MM.1S (cell line): ENCODE results near the gene PAMR1.
A peak's percentile ranks its signal among the peaks of the same experiment; 100 is the strongest.

ENCODE experiments used
- DNase-seq: peaks from one replicate; pipeline ENCODE4 v3.0.0-alpha.2; 2015
- H2AFZ ChIP-seq: fragments of 300-600 bp; sonication (generic); 2 replicates; pipeline ENCODE4 v1.6.0; 2016; ENCODE audit warnings: antibody characterized with exemption, low read length
- H3F3A ChIP-seq: fragments of 300-600 bp; sonication (generic); 2 replicates; pipeline ENCODE4 v1.6.1; 2016; ENCODE audit warnings: mild to moderate bottlenecking, antibody characterized with exemption, low read length, moderate library complexity, mixed read lengths; ENCODE audit not compliant: insufficient read depth
- H3K27ac ChIP-seq: fragments of 300-600 bp; sonication (generic); 2 replicates; pipeline ENCODE4 v1.5.1; 2016; ENCODE audit warnings: mild to moderate bottlenecking, low read length
- H3K27me3 ChIP-seq: fragments of 300-600 bp; sonication (generic); replicated peaks from 2 replicates; pipeline ENCODE4 v1.6.0; 2016; ENCODE audit warnings: low read length; ENCODE audit not compliant: insufficient read depth
- H3K36me3 ChIP-seq: fragments of 300-600 bp; sonication (generic); replicated peaks from 2 replicates; pipeline ENCODE4 v1.6.1; 2016; ENCODE audit warnings: mild to moderate bottlenecking, low read length, mixed read lengths; ENCODE audit not compliant: insufficient read depth
- H3K4me1 ChIP-seq: fragments of 300-600 bp; sonication (generic); 2 replicates; pipeline ENCODE4 v1.6.1; 2016; ENCODE audit warnings: low read length, mixed read lengths
- H3K4me2 ChIP-seq: fragments of 300-600 bp; sonication (generic); 2 replicates; pipeline ENCODE4 v1.6.0; 2016; ENCODE audit warnings: low read depth, low read length
- H3K4me3 ChIP-seq: fragments of 300-600 bp; sonication (generic); 2 replicates; pipeline ENCODE4 v1.5.1; 2016; ENCODE audit warnings: low read length, mixed read lengths
- H3K79me2 ChIP-seq: fragments of 300-600 bp; sonication (generic); 2 replicates; pipeline ENCODE4 v1.6.1; 2016; ENCODE audit warnings: mixed run types, low read length, mixed read lengths
- H3K9ac ChIP-seq: fragments of 300-600 bp; sonication (generic); 2 replicates; pipeline ENCODE4 v1.6.1; 2016; ENCODE audit warnings: low read length, mixed read lengths
- H3K9me2 ChIP-seq: fragments of 300-600 bp; sonication (generic); replicated peaks from 2 replicates; pipeline ENCODE4 v1.6.1; 2016; ENCODE audit warnings: mild to moderate bottlenecking, low read length, mixed read lengths; ENCODE audit not compliant: insufficient read depth
- H3K9me3 ChIP-seq: fragments of 300-600 bp; sonication (generic); replicated peaks from 2 replicates; pipeline ENCODE4 v1.6.1; 2016; ENCODE audit warnings: mild to moderate bottlenecking, low read length, mixed read lengths; ENCODE audit not compliant: insufficient read depth
- H4K20me1 ChIP-seq: fragments of 300-600 bp; sonication (generic); 2 replicates; pipeline ENCODE4 v1.6.1; 2016; ENCODE audit warnings: mild to moderate bottlenecking, low read length, moderate library complexity, mixed read lengths; ENCODE audit not compliant: insufficient read depth
- EZH2 ChIP-seq: fragments of 300-600 bp; sonication (generic); optimal IDR thresholded peaks from 2 replicates; pipeline ENCODE3; 2017; ENCODE audit warnings: low read depth, mild to moderate bottlenecking, antibody characterized with exemption, low read length, mixed read lengths
- EZH2phosphoT487 ChIP-seq: fragments of 300-600 bp; sonication (generic); IDR thresholded peaks from 2 replicates; pipeline ENCODE4 v1.6.1; 2018; ENCODE audit warnings: antibody characterized with exemption, low read length
- TF ChIP-seq, protein P1 (sequence below): fragments of 300-600 bp; sonication (generic); IDR thresholded peaks from 2 replicates; pipeline ENCODE4 v1.5.1; 2016; ENCODE audit warnings: antibody characterized with exemption, low read length, mixed read lengths

PAMR1 gene

DNA sequence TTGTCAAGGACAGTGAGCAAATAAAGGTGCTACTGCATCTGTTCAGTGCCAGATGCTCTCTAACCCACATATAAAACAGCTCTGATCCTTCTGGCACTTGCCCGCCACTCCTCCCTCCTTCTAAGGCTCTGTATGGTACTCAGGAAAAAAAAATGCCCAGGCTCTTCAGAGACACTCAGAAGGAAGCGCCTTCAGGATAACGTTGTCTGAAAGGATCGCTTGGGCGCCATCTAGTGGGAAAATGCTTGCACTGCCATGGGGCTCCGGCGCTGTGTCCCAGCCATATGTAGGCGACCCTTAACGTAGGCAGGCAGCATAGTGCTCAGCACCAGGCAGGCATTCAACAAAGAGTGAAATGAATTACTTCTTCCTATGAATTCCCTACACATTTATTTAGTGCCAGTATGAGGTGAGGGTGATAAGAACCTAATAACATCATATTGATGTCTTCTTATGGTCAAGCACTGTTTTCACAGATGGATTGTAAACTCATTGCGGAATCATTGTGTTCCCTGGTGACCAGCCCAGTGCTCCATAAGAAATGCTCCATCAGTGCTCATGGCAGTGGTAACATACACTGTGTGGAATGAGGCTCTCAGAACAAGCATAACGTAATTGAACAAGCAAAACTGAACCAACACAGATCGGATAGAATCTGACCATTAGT, 39.6 kb downstream of the PAMR1 start:
- no peaks in the 10 kb centered on the region for H3K27me3 ChIP-seq
- H3K9me2 ChIP-seq = no peaks in the 10 kb centered on the region
- no peaks in the 10 kb centered on the region for H4K20me1 ChIP-seq
- no peak overlapping the region for H3K27ac ChIP-seq
- no peak overlapping the region for H3K4me2 ChIP-seq
- H3K9me3 ChIP-seq = no peaks in the 10 kb centered on the region
- H3K36me3 ChIP-seq = no peaks in the 10 kb centered on the region
- H2AFZ ChIP-seq = no peak overlapping the region
- no peak for TF ChIP-seq EZH2
- TF ChIP-seq, protein P1, sequence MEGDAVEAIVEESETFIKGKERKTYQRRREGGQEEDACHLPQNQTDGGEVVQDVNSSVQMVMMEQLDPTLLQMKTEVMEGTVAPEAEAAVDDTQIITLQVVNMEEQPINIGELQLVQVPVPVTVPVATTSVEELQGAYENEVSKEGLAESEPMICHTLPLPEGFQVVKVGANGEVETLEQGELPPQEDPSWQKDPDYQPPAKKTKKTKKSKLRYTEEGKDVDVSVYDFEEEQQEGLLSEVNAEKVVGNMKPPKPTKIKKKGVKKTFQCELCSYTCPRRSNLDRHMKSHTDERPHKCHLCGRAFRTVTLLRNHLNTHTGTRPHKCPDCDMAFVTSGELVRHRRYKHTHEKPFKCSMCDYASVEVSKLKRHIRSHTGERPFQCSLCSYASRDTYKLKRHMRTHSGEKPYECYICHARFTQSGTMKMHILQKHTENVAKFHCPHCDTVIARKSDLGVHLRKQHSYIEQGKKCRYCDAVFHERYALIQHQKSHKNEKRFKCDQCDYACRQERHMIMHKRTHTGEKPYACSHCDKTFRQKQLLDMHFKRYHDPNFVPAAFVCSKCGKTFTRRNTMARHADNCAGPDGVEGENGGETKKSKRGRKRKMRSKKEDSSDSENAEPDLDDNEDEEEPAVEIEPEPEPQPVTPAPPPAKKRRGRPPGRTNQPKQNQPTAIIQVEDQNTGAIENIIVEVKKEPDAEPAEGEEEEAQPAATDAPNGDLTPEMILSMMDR = peak; percentile 91
- no peak for TF ChIP-seq EZH2phosphoT487
- H3K4me1 ChIP-seq = no peaks in the 10 kb centered on the region
- H3K4me3 ChIP-seq = no peak overlapping the region
- no peaks in the 10 kb centered on the region for H3F3A ChIP-seq
- DNase-seq = peak; percentile 66
- H3K79me2 ChIP-seq = no peaks in the 10 kb centered on the region
- H3K9ac ChIP-seq = no peak overlapping the region

DNA sequence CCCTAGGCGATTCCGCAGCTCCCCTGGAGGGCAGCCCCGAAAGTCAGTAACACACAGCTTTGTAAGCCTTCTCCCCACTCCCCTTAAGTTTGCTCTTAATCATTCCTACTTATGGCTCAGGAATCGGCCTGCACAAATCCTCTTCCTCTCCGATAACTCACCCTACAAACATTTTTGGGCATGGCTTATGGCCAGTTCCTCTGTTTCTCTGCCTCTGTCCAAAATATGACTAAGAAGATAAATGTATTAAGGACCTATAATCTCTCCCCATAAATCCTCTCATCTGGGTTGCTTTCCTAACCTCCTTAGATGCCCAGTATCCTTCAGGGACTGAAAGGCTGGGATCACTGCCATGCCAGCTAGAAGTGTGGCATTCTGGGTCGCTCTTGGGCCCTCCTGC, 41.0 kb downstream of the PAMR1 start:
- H3K79me2 ChIP-seq = no peaks in the 10 kb centered on the region
- no peaks in the 10 kb centered on the region for H4K20me1 ChIP-seq
- H3K9ac ChIP-seq = no peak overlapping the region
- H3K36me3 ChIP-seq = no peaks in the 10 kb centered on the region
- H3K27me3 ChIP-seq = no peaks in the 10 kb centered on the region
- H3K9me2 ChIP-seq = no peaks in the 10 kb centered on the region
- no peaks in the 10 kb centered on the region for H3K4me1 ChIP-seq
- TF ChIP-seq EZH2phosphoT487 (no peak), EZH2 (no peak)
- TF ChIP-seq, protein P1 = no peak
- no peak overlapping the region for H2AFZ ChIP-seq
- H3F3A ChIP-seq = no peaks in the 10 kb centered on the region
- H3K4me3 ChIP-seq = no peak overlapping the region
- H3K9me3 ChIP-seq = no peaks in the 10 kb centered on the region
- no peak overlapping the region for H3K4me2 ChIP-seq
- no peak overlapping the region for H3K27ac ChIP-seq
- DNase-seq = no peak

- no peak overlapping the region for H3K4me2 ChIP-seq
- H2AFZ ChIP-seq = no peak overlapping the region
- H3K9me2 ChIP-seq = no peaks in the 10 kb centered on the region
- no peaks in the 10 kb centered on the region for H3K79me2 ChIP-seq
- no peak overlapping the region for H3K4me3 ChIP-seq
- no peak overlapping the region for H3K27ac ChIP-seq
- no peaks in the 10 kb centered on the region for H4K20me1 ChIP-seq
- H3F3A ChIP-seq = no peaks in the 10 kb centered on the region
- no peak overlapping the region for H3K9ac ChIP-seq
- no peak for TF ChIP-seq EZH2
- no peak for TF ChIP-seq EZH2phosphoT487
- TF ChIP-seq, protein P1 = no peak
- H3K9me3 ChIP-seq = no peaks in the 10 kb centered on the region
- DNase-seq = no peak
- no peaks in the 10 kb centered on the region for H3K27me3 ChIP-seq
- no peaks in the 10 kb centered on the region for H3K36me3 ChIP-seq
- H3K4me1 ChIP-seq = no peaks in the 10 kb centered on the region
These were observed 42.1 kb downstream of the PAMR1 start for GRCh38 chr11:35483131-35483820.
